NCI-H187 treated with DMSO at 0.1 percent for 48 hours (cell line): Measurements from ENCODE around the gene TRPC1.
"Not testable (repeated sequence)": the region's sequence is repeated elsewhere in the genome, so short reads cannot be mapped to it uniquely, and the experiment has no call there.

Experiments used
- DNase-seq: peaks from one replicate; lab custom pipeline; 2025; lab: John Stamatoyannopoulos, UW

Gene TRPC1

GRCh38 chr3:142723968-142724681, at the start of gene TRPC1:
TRPC1 (plus strand) TSS chr3:142724034; CDS start chr3:142724560, 526 bp downstream.
- peak; percentile 32 for DNase-seq

DNA sequence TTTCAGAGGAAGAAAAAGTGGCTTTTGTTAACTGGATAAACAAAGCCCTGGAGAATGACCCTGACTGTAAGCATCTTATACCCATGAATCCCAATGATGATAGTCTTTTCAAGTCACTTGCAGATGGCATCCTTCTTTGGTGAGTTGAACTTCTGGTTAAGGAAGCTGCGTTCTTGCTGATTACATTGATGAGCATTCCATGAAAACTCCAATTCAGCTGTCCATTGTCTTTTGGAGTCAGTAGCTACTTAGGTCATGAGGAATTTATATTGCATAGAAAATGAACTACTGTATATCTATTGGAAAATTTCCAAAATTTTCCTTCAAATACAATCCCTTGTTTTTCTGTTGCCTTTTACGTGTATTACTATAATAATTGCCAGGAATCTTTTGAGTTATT, 47.7 kb upstream of the TRPC1 start:
- no peak for DNase-seq

DNA sequence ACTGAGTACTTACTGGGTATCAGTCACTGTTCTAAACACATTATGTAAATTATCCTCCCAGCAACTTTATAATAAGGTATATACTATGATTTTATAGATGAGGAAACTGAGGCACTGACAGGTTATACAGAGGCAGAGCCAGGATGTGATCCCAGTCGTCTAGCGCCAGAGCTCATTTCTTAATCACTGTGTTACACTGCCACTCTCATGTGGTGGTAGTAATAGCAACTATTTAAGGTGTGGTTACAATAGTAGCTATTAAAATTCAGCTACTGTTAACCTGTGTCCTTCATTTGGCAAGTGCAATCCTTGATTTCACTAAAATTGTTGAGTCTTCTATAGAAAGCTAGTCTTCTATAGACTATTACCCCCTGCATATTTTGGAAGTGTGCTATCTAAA, 43.1 kb upstream of the TRPC1 start:
- no peak for DNase-seq

- no peak for DNase-seq
These were observed 33.2 kb upstream of the TRPC1 start for GRCh38 chr3:142690613-142691012.

- DNase-seq = no peak
These were observed 32.3 kb upstream of the TRPC1 start for GRCh38 chr3:142691527-142691926.

- no peak for DNase-seq
These were observed 30.5 kb upstream of the TRPC1 start for GRCh38 chr3:142693136-142693853.

DNA sequence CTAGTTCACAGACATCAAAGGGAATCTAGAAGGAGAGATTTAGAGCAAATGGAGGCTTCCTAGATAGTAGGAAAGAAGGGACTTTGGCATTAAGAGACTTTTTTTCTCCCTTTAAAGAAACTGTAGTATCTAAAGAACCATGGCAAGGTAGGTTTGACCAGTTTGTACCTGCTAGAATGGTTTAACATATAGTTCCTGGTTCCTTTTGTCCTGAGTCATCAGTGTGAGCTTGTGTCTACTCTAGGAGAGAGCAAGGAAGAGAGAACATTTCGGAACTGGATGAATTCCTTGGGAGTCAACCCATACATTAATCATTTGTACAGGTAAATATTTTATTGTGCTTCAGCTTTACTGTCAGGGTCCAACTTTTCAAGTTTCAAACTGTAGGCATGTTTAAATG, 29.6 kb upstream of the TRPC1 start:
- DNase-seq = no peak

GRCh38 chr3:142705198-142705597, 18.6 kb upstream of the TRPC1 start:
- DNase-seq = peak; percentile 22

DNA sequence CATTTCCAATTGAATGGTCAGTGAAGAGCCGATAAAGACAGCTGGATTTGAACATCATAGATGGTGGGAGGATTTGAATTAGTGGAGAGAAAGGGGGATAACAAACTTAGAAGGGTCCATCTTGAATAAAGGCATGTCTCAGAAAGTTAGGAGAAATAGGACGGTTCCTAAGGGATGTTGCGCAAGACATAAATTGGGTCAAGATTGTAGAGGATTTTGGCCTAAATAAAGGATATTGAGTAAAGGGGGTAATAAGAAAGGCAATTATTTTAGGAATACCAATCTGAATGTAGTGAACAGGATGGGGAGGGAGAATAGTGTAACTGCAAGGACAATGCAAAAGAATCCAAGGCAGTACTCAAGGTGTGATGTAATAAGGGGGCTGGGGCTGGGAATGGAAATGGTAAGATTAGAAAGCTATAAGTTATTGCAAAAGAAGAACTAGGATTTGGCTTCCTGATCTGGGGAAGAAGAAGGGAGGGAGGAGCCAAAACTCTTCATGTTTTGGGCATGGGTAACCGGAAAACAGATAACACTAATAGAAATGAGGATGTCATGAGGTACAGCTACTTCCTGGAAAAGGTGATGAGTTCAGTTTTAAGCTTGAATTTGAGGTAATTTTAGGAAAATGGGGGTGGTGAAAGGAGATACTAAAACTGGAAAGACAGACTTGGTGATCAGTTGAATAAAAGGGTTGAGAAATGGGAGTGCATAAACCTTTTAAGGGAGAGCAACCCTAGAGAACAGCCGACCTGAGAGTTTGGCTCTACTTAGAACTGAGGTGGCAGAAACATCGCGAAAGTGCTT, 17.3 kb upstream of the TRPC1 start:
- DNase-seq = no peak

- no peak for DNase-seq
These were observed 14.6 kb upstream of the TRPC1 start for GRCh38 chr3:142709207-142709606.

- DNase-seq = not testable (repeated sequence)
These were observed 9.0 kb upstream of the TRPC1 start for GRCh38 chr3:142714882-142715281.

- DNase-seq = no peak
These were observed 7.7 kb upstream of the TRPC1 start for GRCh38 chr3:142716102-142716501.

- no peak for DNase-seq
These were observed 218 bp upstream of the TRPC1 start for GRCh38 chr3:142723665-142723967.

GRCh38 chr3:142724682-142725356, 985 bp downstream of the TRPC1 start:
- no peak for DNase-seq

DNA sequence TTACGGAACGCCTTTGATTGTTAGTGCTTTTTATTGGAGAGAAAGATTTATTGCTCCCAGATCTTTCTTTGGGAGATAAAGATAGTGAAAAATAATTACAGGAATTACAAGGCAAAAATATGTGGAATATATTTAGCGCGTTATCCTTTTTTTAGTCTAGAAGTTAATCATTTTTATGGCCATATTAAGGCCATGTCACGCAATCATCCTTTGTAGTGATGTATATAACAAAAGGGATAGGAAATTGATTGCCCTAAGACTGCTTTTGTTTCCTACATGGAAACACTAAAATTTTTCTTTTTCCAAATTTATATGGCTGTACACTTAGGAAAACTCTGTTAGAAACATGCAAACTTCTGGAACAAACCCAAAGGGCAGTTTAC, 1.5 kb downstream of the TRPC1 start:
- DNase-seq = no peak

- DNase-seq = no peak
These were observed 2.2 kb downstream of the TRPC1 start for GRCh38 chr3:142726017-142726416.

DNA sequence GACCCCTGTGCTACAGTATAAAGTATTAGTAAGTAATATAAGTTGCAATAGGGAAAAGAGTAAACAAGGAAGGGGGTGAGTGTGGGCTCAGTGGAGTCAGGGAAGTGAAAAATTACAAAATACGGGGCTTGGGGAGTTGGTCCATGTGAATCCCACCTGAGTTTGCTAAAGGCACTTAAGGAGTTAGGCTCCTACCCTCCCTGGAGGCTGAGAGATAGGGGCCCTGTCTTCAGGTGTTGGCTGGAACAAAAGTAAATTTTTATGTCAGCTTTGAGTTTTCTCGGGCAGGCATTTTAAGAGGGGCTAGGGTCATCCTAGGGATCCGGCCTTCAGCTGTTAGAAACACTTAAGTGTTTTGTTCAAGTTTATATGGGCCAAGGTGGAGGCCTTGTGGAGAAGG, 8.2 kb downstream of the TRPC1 start:
- no peak for DNase-seq

- no peak for DNase-seq
These were observed 11.0 kb downstream of the TRPC1 start for GRCh38 chr3:142734834-142735233.

DNA sequence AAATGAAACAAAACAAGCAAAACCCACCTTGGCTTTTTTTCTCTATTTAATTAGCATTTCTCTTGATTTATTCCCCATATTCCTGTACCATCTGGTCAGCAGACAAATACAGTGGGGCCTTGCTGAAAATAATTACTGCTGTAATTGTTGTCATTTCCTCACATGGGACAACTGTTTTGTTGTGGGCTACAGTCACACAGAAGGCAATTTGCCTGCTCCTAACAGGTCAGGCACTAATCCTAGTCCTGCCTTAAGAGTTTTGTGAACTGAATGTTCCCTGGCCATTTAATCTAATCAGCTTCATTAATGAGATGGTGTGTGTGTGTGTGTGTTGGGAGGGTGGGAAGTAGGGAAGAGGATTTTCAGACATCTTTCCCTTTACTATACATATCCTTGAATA, 11.6 kb downstream of the TRPC1 start:
- DNase-seq = no peak

GRCh38 chr3:142738396-142738795, 14.6 kb downstream of the TRPC1 start:
- DNase-seq = no peak

GRCh38 chr3:142746646-142747045, 22.8 kb downstream of the TRPC1 start:
- no peak for DNase-seq

- DNase-seq = not testable (repeated sequence)
These were observed 26.7 kb downstream of the TRPC1 start for GRCh38 chr3:142750531-142750930.
